ENCODE data around the gene PICK1. TPM values are rescaled to one million over a fixed set of nuclear protein-coding genes. Genes with fewer than 3 reads are reported as not detected.

Gene PICK1
- total and polyA plus RNA-seq, 2 of the 13 experiments (the other 11 are each of a cell fraction or from before 2014, with no cell fraction given): 19.3 to 25.3 TPM

GRCh38 chr22:38110863-38111852 lies 54.0 kb downstream of the PICK1 start (continued):
- TF ChIP-seq IKZF5 (CRISPR knock-in tag; IDR thresholded peaks at IDR 0.05) (no peak), PLSCR1 (CRISPR knock-in tag; IDR thresholded peaks at IDR 0.05; ENCODE audit: borderline replicate concordance) (no peak), ZNF770 (CRISPR knock-in tag; IDR thresholded peaks at IDR 0.05) (no peak), SP2 (CRISPR knock-in tag; IDR thresholded peaks at IDR 0.05) (no peak), TMF1 (CRISPR knock-in tag; IDR thresholded peaks at IDR 0.05; ENCODE audit: low read depth) (no peak), NFIC (IDR thresholded peaks at IDR 0.05; ENCODE audit: low read length) (no peak), ZNF724P (CRISPR knock-in tag; IDR thresholded peaks at IDR 0.05; ENCODE audit: borderline replicate concordance) (no peak), AKAP8 (CRISPR knock-in tag; IDR thresholded peaks at IDR 0.05) (0 out of 2 replicates have a peak, but pooled peaks have one; percentile 71), CREB3 (CRISPR knock-in tag; IDR thresholded peaks at IDR 0.05) (no peak), HDAC2 (CRISPR knock-in tag; IDR thresholded peaks at IDR 0.05) (no peak; the same call in 1 of the 2 replicates), SIX4 (CRISPR knock-in tag; IDR thresholded peaks at IDR 0.05) (no peak; the same call in 1 of the 2 replicates), IRX3 (CRISPR knock-in tag; IDR thresholded peaks at IDR 0.05; ENCODE audit: borderline replicate concordance, low read depth) (no peak), ZNF136 (CRISPR knock-in tag; IDR thresholded peaks at IDR 0.05; ENCODE audit: low read depth) (no peak), ZNF746 (CRISPR knock-in tag; IDR thresholded peaks at IDR 0.05) (no peak), HNF4G (IDR thresholded peaks at IDR 0.05; ENCODE audit: borderline replicate concordance, low read depth, low read length) (peak; percentile 70), HNF4G (CRISPR knock-in tag; IDR thresholded peaks at IDR 0.05; ENCODE audit: borderline replicate concordance, low read depth) (no peak; the same call in 1 of the 2 replicates), ZNF773 (CRISPR knock-in tag; IDR thresholded peaks at IDR 0.05; ENCODE audit: borderline replicate concordance) (no peak), ZSCAN25 (CRISPR knock-in tag; IDR thresholded peaks at IDR 0.05) (no peak), KAT2B (IDR thresholded peaks at IDR 0.05; ENCODE audit: borderline replicate concordance, low read depth, low read length) (no peak), DNMT1 (CRISPR knock-in tag; IDR thresholded peaks at IDR 0.05) (no peak), SCMH1 (CRISPR knock-in tag; IDR thresholded peaks at IDR 0.05; ENCODE audit: borderline replicate concordance) (no peak), LCORL (IDR thresholded peaks at IDR 0.05) (no peak), LCORL (CRISPR knock-in tag; IDR thresholded peaks at IDR 0.05) (no peak; the same call in 1 of the 2 replicates), CENPX (CRISPR knock-in tag; IDR thresholded peaks at IDR 0.05) (no peak)

All from HepG2 (cell line).